Measurements from ENCODE around the gene AATF.

Gene AATF

DNA sequence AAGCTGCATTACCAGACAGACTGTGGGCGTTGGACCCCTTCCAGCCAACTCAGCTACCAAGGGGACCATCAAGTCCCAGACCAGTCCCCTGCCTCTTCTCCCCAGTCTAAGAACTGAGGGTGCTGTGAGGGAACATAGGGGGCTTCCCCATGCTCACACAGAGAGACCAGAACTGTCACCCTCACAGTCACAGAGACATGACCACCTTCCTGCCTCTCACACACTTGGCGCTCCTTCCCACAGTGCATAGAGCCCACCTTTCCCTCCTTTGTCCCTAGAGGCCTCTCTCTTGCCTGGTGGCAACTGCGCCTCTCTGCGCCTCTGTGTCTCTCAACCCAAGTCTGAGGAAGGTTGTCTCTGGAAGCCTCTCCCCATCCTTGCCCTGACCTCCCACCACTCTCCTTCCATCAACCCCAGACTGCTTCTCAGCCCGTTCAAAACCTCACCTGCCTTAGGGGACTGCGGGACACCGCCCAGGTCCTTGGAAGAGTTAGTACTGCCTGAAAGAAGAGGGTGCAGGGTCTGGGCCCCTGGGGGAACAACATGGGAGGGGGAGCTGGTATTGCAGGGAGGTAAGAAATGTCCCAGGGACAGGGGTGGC, 17.6 kb upstream of the AATF start:
- DNase-seq = no peak

DNA sequence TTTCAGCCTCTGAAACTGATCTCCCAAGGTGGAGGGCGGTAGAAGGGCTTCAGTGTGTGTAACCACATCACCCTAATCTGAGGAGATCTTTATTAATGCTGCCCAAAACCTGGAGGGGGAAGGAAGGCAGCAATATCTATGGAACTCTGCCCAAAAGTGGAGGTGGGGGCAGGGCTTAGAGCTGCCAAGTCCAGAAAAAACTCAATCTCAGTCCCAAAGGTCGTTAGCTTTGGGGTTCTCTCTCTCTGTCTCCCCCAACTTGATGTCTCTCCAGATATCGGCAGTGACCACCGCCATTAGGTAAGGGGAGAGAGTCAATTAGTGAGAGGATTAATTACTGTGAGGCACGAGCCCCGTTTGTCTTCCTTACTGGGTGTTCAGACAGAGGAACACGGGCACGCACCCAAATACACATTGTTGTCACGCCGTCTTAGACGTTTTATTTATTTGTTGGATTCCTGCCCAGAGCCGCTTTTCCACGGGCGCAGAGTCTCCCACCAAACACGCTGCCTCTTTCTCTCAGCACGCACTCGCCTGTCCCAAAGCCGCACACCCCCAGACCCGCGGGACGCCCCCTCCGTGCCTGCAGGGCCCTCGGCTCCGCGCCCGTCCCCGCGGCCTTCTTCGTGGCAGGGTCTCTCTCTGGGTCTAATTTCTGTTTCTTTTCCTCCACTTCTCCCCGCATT, 16.9 kb upstream of the AATF start:
- DNase-seq = peak; percentile 50

DNA sequence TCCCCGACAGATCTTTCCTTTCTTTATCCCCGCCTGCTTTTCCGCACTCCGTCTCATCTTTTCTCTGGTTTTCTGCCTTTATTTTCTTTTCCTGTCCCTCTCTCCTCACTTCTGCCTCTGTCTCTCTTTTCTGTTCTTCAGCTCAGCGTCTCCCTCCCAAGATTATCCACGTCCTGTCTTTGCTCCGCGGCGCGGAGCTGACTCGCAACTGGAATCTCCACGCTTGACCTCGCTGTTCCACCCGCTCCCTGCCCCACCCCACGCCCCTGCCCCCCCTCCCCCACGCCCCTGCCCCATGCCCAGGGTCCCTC, 16.4 kb upstream of the AATF start:
- no peak for DNase-seq

DNA sequence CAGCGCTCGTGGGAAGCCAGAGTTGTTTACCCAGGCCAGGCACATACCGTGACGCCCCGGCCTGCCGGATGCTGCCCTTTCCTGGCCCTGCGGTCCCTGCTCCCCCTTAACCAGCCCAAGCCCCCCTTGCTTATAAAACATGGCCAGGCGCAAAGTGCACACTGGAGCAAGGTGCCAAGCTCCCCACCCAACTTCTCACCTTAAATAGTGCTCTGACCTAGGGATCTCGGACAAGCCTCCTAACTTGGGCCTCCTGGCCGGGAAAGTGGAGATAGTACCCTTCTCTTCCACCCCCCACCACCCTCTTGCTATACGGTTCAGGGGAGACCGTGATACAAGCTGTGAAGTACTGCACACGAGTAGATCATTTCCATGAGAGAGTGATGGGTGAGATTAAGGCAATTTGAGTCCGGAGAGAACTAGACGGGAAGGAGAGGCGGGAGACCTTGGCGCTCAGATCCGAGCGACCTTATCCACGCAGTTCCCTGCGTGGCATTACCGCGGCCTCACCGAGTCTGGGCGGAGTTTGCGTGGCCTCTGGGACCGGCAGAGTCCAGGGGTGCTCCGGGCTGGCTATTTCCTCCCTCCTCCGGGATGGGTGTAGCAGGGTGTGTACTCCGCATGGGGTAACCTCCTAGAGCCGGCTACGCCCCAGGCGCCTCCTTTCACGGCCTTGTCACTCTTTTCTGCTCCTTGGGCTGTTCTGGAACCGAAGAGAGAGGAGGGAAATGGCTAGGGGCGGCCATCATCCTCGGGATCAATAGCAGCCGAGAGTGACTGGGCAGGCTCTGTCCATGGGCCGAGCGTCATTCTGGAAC, 15.9 kb upstream of the AATF start:
- peak; percentile 25 for DNase-seq

DNA sequence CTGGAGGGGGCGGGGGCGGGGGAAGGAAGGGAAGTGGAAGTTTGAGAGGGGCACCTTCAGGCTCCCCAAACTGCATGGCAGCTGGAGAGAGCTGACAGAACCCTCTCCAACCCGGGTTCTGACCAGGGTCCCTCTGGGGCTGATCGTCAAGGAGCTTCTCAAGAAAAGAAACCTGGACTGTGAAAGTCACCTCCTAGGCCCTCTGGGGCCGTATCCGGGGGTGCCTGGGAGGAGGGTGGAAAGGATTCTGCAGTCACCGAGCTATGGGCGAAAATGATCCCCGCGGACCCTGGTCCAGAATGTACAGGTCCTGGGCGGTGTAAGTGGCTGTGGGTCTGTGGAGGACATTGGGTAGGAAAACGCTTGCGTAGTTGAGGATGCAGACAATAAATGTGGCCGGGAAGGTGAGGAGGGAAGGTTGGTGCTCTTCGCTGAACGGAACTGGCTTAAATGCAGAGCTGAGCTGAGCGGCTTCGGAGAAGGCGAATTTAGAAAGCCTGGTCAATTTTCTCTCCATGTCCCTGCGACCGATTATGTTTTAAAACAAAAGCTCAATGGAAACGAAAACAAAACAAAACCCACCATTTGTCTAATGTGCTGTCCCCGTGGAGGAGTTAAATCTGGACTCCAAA, 15.1 kb upstream of the AATF start:
- DNase-seq = peak; percentile 24

DNA sequence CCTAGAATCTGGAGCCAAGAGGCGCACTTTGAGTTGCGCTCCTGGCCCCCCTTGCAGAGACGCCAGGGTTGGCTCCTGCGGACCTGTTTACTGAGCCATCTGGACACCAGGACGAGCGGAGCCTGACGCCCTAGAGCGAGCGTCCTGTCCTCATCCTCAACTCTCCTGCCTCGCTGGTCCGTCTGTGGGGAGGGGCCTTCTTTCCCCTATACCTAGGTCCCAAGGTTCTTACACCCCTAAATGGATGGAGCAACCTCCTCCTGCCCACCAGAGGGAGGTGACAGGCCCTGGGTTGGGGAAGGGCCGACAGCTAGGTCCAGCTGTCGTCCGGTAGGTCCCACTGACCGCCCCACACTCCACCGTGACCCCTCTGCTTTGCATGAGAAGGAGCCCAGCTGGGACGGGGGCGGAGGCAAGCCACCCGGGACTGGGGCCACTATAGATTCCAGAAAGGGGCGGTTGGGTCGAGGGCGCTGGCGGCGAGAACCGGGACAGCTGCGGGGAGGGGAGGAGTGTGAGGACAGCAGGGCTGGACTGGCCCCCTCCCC, 14.5 kb upstream of the AATF start:
- DNase-seq = no peak

DNA sequence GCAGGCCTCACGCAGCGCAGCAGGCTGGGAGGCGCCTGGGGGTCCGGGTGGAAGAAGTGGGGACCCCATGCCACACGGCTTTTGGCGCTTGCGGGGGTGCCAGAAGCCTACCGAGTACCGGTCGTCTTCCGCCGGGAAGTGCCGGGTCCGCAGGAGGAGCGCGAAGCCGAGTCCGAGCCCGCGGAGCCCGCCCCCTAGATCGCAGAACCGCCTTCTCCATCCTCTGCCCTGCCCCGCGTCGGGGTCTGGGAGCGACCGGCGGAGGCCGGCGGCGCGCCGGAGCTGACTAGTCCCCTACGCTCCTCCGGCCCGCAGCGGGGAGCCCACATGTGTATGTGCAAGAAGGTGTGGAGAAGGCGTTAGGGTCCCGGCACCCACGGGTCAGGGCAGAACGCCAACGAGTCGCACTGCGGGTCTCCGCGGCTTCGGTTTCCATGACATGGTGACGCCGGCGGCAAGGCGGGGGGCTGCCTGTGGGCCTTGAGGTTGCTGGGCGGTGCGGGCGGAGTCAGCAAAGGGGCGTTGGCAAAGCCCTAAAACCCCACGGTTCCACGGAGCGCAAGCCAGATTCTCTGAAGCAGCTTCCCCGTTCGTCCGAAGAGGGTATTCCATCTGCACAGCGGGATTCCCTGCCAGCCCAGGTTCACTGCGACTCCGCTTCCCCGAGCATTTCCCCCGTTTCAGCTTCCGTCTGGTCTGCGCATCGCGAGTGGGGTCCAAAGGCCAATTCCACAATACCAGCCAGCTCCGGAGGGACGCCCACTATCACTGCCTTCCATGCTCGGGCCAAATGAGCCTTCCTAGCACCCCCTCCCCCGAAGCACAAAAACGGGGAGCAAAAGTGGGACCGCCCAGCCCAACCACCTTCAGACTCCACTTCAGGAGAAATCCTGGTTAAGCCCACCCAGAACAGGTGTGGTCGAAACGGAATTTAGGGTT, 13.8 kb upstream of the AATF start:
- DNase-seq = peak; percentile 40

DNA sequence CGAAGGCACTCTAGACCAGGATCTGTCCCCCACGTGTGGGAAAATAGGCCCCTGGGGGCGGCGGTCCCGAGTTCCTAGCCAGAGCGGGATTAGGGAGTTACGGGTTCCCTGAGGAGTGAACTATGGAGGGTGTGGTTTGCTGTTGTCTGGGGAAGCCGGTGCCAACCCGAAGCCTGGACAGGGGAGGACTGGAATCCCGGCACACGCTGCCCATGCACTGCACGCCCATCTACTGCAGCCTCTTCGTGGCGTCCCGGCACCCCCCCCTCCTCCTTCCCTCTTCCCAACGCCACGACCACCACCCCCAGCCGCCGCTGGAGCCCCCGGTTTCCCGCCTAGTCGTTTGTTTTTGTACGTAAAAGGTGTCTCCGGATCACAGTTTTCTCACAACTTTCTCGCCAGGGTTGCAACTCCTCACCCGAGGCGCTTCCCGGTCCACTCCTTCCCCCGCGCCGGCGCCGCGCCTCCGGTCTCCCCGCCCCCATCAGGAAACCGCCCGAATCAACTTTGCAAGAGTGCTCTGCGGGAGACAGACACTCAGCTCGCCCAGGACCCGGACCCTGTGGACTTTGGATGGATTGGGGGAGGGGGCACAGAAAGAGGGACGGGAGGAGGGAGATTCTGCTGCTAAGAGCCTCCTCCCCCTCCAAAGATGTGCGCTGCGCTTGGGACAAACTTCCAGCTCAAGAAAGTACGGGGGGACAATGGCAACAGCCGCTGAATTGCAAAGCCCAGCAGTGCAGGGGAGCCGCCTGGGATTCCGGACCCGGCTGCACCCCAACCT, 12.9 kb upstream of the AATF start:
- peak; percentile 17 for DNase-seq

DNA sequence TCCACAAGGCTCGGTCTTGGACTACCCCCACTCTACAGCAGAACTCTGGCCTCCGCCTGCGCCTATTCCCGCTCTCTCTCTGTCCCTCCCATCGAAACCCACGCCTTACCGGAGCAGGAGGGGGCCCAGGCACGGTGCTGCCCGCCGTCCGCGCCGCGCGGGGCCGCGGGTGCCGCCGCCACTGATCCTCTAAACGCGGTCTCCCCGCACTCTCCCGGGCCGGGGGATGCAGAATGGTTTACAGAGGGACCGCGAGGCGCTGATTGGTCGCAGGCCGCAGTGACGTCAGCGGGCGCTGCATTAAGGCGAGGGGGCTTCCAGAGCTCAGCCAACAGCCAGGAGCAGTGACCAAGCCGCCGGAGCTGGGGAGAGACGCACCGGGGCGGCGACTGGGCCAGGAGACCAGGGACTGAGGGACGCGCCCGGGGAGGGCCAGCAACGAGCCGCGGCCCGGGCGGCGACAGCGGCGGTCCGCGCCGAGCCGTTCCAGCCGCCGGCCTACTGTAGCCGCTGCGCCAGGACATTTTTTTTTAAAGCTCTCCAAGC, 12.2 kb upstream of the AATF start:
- peak; percentile 29 for DNase-seq

DNA sequence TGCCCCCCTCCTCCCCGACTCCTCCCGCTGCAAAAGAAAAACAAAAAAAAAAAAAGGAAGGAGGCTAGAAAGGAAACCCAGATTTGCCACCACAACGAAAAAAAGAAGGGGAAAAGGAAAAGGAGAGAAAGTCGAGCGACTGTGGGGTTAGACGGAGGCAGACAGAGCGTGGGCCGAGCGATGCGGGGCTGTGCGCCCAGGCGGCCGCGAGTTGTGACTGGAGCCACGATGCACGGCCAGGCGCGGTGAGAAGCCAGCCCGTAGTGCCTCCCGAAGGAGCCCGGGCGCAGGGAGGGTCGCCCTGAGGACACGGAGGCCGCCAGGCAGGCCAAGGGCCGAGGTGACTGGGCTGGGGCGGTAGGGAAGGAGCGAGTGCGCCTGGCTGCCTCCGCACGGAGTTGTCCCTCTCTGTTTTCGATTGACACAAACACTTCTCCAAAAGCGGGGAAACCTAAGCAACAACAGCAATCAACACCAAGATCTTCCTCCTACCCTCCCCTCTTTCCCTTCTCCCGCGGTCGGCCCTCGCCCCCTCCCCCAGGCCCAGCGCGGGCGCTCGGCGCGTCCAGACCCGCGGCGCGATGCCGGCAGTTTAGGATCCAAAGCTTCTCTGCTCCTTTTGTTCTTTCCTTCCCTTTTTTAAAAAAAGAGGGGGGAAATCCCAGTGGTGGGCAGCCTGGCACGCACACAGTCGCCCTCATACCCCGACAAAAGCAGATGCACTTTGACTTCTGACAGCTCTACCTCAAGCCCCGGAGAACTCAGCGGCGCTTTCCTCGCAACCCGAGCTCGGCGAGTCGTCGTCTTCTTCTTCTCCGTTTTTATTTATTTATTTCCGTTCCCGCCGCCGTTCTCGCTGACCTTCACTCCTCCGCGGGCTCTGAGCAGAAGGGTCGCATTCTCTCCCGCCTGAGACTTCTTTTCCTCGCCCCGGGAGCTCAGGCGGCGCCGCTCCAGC, 11.5 kb upstream of the AATF start, which contains the start of gene LHX1:
Gene LHX1 (plus strand): TSS at position 475 of the 958 bp plus-strand sequence. CDS start 723 bp downstream, outside the sequence.
- peak; percentile 42 for DNase-seq

DNA sequence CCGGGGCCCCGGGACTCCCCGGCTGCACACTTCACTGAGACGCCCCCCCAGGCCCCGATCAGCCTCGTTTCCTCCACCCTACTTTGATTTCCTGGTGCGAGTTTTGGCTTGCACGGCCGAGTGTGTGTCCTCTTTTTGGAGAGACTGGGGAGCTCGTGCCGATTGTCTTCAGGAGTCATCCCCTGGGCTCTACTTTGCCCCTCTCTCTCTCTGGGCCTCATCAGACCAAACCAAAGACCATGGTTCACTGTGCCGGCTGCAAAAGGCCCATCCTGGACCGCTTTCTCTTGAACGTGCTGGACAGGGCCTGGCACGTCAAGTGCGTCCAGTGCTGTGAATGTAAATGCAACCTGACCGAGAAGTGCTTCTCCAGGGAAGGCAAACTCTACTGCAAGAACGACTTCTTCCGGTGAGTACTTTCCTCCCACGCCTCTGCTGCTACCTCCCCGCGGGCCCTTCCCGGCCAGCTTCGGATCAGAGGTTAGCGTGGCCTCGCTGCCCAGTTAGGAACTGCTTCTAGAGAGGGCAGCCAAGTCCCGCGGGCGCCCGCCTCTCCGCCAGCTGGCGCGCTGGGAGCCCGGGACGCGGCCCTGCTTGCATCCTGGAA, 10.7 kb upstream of the AATF start:
- DNase-seq = peak; percentile 30

DNA sequence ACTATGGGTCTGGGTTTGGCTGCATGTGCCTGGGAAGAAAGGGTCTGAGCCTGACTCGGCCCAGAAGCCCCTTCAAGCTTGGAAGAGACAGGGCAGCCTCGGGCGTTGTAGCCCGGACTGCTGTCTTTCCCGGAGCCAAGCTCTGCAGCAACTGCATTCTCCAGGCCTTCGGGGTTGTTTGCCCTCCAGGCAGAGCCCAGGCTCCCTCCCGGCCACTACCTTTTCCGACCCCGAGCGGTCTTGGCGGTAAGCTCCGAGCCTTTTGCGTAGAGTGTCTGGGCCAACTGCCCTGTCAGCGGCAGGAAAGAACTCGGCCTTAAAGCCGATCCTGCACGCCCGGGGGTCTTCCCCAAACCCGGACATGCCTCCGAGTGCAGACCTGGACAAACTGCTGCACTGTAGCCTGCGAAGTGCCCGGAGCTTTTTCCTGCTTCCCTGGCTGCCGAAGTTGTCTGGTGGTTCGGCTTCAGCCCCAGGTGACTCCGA, 10.1 kb upstream of the AATF start:
- peak; percentile 58 for DNase-seq

DNA sequence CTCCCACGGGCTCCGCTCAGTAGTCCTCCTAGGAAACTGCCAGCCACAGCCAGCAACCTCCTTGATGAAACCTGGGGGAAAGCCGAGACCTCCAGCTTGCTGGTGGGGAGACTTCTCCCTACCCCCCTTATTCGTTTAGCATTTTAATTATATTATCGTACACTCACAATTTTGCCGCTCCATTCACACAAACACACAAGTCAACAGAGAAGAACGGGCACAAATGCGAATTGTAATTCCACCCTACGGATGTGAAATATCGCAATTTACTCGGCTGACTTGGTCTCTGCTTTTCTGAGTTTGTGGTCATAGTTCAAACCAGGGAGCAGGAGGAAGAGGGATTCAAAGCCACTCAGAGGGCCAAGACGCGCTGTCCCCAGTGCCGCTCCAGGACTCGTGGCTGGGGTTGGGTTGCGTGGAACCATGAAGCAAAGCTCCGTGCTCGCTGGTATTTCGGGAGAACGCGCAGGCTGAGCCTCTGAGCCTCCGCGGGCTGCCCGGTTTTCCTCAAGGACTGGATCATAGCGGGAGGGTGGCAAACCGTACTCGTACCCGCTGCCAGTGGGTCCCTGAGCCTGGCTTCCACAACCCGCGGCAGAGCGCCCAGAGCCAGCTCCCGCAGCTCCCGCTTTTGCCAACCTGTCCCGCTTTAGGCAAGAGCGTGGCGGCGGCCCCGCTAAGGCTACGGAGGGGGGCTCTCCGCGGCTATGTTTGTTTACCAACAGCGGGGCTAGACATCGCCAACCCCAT, 9.5 kb upstream of the AATF start:
- DNase-seq = peak; percentile 58

DNA sequence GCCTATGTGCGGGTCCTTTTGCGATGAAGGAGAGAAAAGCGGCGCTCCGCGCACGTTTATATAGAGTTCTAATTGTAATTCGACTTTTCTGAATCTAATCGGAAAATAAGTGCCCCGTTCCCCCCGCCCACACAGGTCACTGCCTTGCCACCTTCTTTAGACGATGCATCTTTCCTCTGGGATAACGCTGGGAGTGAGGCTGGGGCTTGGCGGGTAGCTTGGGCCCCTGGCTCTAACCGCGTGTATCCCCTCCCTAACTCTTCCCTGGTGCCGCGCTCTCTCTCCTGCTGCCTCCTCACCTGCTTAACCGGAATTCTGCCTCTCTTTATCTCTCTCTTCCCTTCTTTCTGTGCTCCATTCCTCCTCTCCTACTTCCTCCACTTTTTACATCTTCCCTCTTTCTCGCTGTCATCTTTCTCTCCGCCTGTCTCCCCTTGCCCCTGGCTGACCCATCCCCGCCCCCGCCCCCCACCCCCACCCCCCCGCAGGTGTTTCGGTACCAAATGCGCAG, 8.9 kb upstream of the AATF start:
- no peak for DNase-seq

DNA sequence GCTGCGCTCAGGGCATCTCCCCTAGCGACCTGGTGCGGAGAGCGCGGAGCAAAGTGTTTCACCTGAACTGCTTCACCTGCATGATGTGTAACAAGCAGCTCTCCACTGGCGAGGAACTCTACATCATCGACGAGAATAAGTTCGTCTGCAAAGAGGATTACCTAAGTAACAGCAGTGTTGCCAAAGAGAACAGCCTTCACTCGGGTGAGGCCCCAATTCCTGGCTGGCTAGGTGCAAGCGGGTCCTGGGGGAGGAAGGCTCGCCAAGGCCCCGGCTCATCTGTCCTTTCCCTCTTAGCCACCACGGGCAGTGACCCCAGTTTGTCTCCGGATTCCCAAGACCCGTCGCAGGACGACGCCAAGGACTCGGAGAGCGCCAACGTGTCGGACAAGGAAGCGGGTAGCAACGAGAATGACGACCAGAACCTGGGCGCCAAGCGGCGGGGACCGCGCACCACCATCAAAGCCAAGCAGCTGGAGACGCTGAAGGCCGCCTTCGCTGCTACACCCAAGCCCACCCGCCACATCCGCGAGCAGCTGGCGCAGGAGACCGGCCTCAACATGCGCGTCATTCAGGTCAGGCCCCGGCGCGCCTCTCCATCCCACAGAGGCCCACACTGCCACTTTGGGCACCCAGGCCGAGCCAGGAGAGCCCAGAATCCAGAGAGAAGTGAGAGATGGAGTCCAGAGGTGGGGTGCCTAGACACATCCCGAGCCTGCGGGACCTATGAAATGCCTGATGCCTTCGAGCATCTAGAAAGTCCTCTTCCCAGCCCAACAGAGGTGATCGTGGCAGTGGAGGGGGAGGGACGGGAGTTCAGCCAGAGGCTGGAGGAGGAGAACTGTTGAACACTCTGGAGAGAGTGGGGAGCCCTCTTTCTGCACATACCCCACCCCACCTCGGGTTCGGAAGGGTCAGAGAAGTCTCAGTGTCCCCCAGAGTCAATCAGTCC, 8.2 kb upstream of the AATF start:
- DNase-seq = no peak

DNA sequence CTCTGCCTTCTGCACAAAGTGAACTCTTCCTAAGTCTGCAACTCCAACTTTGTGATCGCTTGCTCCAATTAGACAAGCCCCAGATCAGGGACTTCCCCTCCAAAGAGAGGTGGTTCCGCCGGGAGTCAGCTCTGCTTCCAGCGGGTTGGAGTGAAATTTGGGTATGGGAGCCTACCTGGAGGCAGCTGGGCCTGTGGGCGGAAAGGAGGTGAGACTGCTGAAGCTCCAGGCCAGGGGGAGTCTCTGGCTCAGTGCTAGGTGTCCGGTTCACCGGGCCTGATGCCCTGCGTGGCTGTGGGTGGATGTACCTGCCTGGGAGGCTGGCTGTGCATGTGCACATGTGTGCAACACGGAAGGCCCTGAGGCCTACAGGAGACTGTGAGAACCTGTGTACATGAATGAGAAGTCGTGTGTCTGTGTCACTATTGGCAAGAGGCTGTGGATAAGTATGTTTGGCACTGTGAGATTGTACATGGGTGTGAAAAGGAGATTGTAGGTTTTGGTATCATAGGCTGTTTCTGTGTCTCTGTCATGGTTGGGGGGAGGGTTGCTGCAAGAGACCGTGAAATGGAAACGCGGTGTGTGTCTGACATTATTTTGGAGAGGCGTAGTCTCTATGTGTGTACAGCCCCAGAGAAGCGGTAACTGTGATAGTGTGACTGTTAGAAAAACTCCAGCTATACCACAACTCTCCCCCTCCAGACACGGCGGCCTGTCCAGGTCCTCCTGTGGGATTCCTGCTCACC, 7.3 kb upstream of the AATF start:
- DNase-seq = no peak
